K562 (cell line): ENCODE measurements around the gene THOP1. TPM values are rescaled to one million over a fixed set of nuclear protein-coding genes. Genes with fewer than 3 reads are reported as not detected.

ENCODE experiments used
- ARHGAP35 ChIP-seq: fragments of 450-650 bp; IDR thresholded peaks from 2 replicates; pipeline ENCODE4 v1.6.1; 2018; ENCODE audit not compliant: partially characterized antibody
- JUN ChIP-seq, 2 experiments: sonication (generic) in 1 of 2; formaldehyde crosslinking in 1 of 2; IDR thresholded peaks; 2 replicates each; pipeline versions ENCODE4 v1.6.1 to v1.8.0; 2012 to 2022; ENCODE audit warnings: borderline replicate concordance in 2 of 2, mild to moderate bottlenecking in 2 of 2, improper control_type of control experiment in 1 of 2, low read depth in 1 of 2, low read length in 1 of 2, missing genetic modification reagents in 1 of 2
- KLF1 ChIP-seq: fragments of 450-650 bp; IDR thresholded peaks from 2 replicates; pipeline ENCODE4 v1.6.1; 2016; ENCODE audit warnings: missing genetic modification characterization, missing compliant biosample characterization
- NCOA1 ChIP-seq: fragments of 450-650 bp; IDR thresholded peaks from 2 replicates; pipeline ENCODE4 v1.6.1; 2016; ENCODE audit warnings: low read depth
- NR1H2 ChIP-seq: sonication (generic); formaldehyde crosslinking; IDR thresholded peaks from 2 replicates; pipeline ENCODE4 v1.4.0; 2020; ENCODE audit warnings: mild to moderate bottlenecking, missing genetic modification reagents
- PTBP1 ChIP-seq: fragments of 200-400 bp; formaldehyde crosslinking; IDR thresholded peaks from 2 replicates; pipeline ENCODE4 v1.6.1; 2017; ENCODE audit warnings: low read depth, low read length
- SREBF2 ChIP-seq: sonication (generic); formaldehyde crosslinking; IDR thresholded peaks from 2 replicates; pipeline ENCODE4 v1.4.0; 2020; ENCODE audit warnings: mild to moderate bottlenecking, missing genetic modification reagents
- ZFX ChIP-seq: sonication (generic); formaldehyde crosslinking; IDR thresholded peaks from 2 replicates; pipeline ENCODE4 v1.8.0; 2022; ENCODE audit warnings: mild to moderate bottlenecking, missing genetic modification reagents, moderate library complexity
- polyA plus RNA-seq, 8 experiments: library from polyadenylated mRNA; depleted of rRNA in 4 of 8; stranded (reverse) in 5 of 8; unstranded in 3 of 8; fragments of >200 nt; fragmentation: Nextera tagmentation in 2 of 8; fragmentation: Illumina TruSeq in 1 of 8; extraction: Ambion mirVana in 2 of 8; extraction: Trizol in 1 of 8; gene quantifications; 2 replicates each; pipeline versions ENCODE4 v1.2.1 to v1.2.3, GENCODE V29; 2011 to 2014; ENCODE audit warnings: inconsistent platforms in 1 of 8, missing spikeins in 1 of 8
- total RNA-seq, 7 experiments: library from RNA; depleted of rRNA in 6 of 7; stranded (reverse); fragments of >200 nt in 6 of 7; fragmentation: Illumina TruSeq in 2 of 7; extraction: Trizol in 2 of 7; gene quantifications; 2 replicates each; pipeline versions ENCODE4 v1.2.1 to v1.2.3, GENCODE V29; 2011 to 2021; ENCODE audit warnings: low replicate concordance in 1 of 7
- TF ChIP-seq, protein P1 (sequence below): fragments of 450-650 bp; IDR thresholded peaks from 2 replicates; pipeline ENCODE4 v1.6.1; 2016; ENCODE audit warnings: mild to moderate bottlenecking
- TF ChIP-seq, protein P2 (sequence below): sonication (generic); formaldehyde crosslinking; IDR thresholded peaks from 2 replicates; pipeline ENCODE4 v1.8.0; 2022; ENCODE audit warnings: mild to moderate bottlenecking, missing genetic modification reagents, borderline replicate concordance
- TF ChIP-seq, protein P3 (sequence below): fragments of 450-650 bp; formaldehyde crosslinking; IDR thresholded peaks from 2 replicates; pipeline ENCODE4 v1.4.0; 2020; ENCODE audit warnings: mild to moderate bottlenecking, moderate library complexity
- TF ChIP-seq, protein P4 (sequence below): fragments of 250-450 bp; sonication (Bioruptor Pico); IDR thresholded peaks from 2 replicates; pipeline ENCODE4 v1.8.0; 2021; ENCODE audit warnings: mild to moderate bottlenecking, moderate library complexity
- TF ChIP-seq, protein P5 (sequence below), 2 experiments: fragments of 450-650 bp in 1 of 2; IDR thresholded peaks; 2 replicates each; pipeline ENCODE4 v1.6.1; 2011 to 2017; ENCODE audit warnings: low read depth in 2 of 2, antibody characterized with exemption in 1 of 2, borderline replicate concordance in 1 of 2, low read length in 1 of 2, mild to moderate bottlenecking in 1 of 2, mixed read lengths in 1 of 2; ENCODE audit not compliant: control insufficient read depth in 1 of 2
- TF ChIP-seq, protein P6 (sequence below): fragments of 450-650 bp; formaldehyde crosslinking; IDR thresholded peaks from 2 replicates; pipeline ENCODE4 v1.4.0; 2020; ENCODE audit warnings: mild to moderate bottlenecking, mixed read lengths

THOP1 gene
- total and polyA plus RNA-seq, 9 of the 15 experiments (the other 6 are each of a cell fraction or from before 2014, with no cell fraction given): 1.3 to 255 (median 96.1) TPM

DNA sequence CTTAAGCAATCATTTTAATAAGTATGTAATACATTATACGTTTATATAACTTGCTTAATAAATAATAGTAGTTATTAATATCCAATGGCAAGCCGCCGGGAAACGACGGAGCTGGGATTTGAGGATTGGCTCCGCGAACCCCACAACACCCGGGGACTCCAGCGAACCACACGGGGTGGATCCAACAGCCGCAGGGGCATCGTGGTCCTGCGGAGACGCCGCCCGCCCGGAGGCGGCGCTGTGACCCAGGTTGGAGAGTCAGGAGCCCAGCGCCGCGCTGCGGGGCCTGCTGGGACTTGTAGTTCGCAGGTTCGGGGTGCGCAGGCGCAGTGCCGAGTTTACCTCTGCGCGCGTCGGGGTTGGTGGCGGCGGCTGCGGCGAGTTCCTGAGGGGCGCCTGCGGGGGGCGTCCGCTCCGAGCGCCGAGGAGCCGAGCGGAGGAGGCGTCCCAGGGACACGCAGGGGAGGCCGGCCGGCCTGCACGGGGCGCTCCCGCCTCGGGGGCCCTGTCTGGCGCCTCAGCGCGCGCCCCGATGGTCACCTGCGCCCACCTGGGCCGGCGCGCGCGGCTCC is 34.3 kb downstream of the THOP1 start, which contains the start of gene ZNF554 (continued):
- TF ChIP-seq, protein P1, sequence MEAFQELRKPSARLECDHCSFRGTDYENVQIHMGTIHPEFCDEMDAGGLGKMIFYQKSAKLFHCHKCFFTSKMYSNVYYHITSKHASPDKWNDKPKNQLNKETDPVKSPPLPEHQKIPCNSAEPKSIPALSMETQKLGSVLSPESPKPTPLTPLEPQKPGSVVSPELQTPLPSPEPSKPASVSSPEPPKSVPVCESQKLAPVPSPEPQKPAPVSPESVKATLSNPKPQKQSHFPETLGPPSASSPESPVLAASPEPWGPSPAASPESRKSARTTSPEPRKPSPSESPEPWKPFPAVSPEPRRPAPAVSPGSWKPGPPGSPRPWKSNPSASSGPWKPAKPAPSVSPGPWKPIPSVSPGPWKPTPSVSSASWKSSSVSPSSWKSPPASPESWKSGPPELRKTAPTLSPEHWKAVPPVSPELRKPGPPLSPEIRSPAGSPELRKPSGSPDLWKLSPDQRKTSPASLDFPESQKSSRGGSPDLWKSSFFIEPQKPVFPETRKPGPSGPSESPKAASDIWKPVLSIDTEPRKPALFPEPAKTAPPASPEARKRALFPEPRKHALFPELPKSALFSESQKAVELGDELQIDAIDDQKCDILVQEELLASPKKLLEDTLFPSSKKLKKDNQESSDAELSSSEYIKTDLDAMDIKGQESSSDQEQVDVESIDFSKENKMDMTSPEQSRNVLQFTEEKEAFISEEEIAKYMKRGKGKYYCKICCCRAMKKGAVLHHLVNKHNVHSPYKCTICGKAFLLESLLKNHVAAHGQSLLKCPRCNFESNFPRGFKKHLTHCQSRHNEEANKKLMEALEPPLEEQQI: no peak
- TF ChIP-seq, protein P2, sequence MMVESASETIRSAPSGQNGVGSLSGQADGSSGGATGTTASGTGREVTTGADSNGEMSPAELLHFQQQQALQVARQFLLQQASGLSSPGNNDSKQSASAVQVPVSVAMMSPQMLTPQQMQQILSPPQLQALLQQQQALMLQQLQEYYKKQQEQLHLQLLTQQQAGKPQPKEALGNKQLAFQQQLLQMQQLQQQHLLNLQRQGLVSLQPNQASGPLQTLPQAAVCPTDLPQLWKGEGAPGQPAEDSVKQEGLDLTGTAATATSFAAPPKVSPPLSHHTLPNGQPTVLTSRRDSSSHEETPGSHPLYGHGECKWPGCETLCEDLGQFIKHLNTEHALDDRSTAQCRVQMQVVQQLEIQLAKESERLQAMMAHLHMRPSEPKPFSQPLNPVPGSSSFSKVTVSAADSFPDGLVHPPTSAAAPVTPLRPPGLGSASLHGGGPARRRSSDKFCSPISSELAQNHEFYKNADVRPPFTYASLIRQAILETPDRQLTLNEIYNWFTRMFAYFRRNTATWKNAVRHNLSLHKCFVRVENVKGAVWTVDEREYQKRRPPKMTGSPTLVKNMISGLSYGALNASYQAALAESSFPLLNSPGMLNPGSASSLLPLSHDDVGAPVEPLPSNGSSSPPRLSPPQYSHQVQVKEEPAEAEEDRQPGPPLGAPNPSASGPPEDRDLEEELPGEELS: no peak
- TF ChIP-seq JUN (IDR thresholded peaks at IDR 0.05; ENCODE audit: borderline replicate concordance, low read depth, low read length) (0 out of 2 replicates have a peak, but pooled peaks have one; percentile 63), JUN (CRISPR knock-in tag; IDR thresholded peaks at IDR 0.05; ENCODE audit: borderline replicate concordance) (no peak), SREBF2 (CRISPR knock-in tag) (no peak), NCOA1 (no peak), ZFX (CRISPR knock-in tag) (peak; percentile 65), PTBP1 (no peak), ARHGAP35 (no peak), KLF1 (tag) (no peak), NR1H2 (no peak)
- TF ChIP-seq, protein P3, sequence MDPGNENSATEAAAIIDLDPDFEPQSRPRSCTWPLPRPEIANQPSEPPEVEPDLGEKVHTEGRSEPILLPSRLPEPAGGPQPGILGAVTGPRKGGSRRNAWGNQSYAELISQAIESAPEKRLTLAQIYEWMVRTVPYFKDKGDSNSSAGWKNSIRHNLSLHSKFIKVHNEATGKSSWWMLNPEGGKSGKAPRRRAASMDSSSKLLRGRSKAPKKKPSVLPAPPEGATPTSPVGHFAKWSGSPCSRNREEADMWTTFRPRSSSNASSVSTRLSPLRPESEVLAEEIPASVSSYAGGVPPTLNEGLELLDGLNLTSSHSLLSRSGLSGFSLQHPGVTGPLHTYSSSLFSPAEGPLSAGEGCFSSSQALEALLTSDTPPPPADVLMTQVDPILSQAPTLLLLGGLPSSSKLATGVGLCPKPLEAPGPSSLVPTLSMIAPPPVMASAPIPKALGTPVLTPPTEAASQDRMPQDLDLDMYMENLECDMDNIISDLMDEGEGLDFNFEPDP (CRISPR knock-in tag): no peak
- TF ChIP-seq, protein P4, sequence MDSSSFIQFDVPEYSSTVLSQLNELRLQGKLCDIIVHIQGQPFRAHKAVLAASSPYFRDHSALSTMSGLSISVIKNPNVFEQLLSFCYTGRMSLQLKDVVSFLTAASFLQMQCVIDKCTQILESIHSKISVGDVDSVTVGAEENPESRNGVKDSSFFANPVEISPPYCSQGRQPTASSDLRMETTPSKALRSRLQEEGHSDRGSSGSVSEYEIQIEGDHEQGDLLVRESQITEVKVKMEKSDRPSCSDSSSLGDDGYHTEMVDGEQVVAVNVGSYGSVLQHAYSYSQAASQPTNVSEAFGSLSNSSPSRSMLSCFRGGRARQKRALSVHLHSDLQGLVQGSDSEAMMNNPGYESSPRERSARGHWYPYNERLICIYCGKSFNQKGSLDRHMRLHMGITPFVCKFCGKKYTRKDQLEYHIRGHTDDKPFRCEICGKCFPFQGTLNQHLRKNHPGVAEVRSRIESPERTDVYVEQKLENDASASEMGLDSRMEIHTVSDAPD (CRISPR knock-in tag): no peak
- TF ChIP-seq, protein P5, sequence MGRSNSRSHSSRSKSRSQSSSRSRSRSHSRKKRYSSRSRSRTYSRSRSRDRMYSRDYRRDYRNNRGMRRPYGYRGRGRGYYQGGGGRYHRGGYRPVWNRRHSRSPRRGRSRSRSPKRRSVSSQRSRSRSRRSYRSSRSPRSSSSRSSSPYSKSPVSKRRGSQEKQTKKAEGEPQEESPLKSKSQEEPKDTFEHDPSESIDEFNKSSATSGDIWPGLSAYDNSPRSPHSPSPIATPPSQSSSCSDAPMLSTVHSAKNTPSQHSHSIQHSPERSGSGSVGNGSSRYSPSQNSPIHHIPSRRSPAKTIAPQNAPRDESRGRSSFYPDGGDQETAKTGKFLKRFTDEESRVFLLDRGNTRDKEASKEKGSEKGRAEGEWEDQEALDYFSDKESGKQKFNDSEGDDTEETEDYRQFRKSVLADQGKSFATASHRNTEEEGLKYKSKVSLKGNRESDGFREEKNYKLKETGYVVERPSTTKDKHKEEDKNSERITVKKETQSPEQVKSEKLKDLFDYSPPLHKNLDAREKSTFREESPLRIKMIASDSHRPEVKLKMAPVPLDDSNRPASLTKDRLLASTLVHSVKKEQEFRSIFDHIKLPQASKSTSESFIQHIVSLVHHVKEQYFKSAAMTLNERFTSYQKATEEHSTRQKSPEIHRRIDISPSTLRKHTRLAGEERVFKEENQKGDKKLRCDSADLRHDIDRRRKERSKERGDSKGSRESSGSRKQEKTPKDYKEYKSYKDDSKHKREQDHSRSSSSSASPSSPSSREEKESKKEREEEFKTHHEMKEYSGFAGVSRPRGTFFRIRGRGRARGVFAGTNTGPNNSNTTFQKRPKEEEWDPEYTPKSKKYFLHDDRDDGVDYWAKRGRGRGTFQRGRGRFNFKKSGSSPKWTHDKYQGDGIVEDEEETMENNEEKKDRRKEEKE (IDR thresholded peaks at IDR 0.05; ENCODE audit: borderline replicate concordance in 1 of 2, control insufficient read depth in 1 of 2, low read depth in 2 of 2, low read length in 1 of 2): peak in 1 of 2 experiments; percentile 94; a peak in 2 of 4 replicates
- TF ChIP-seq, protein P6, sequence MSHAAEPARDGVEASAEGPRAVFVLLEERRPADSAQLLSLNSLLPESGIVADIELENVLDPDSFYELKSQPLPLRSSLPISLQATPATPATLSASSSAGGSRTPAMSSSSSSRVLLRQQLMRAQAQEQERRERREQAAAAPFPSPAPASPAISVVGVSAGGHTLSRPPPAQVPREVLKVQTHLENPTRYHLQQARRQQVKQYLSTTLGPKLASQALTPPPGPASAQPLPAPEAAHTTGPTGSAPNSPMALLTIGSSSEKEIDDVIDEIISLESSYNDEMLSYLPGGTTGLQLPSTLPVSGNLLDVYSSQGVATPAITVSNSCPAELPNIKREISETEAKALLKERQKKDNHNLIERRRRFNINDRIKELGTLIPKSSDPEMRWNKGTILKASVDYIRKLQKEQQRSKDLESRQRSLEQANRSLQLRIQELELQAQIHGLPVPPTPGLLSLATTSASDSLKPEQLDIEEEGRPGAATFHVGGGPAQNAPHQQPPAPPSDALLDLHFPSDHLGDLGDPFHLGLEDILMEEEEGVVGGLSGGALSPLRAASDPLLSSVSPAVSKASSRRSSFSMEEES: no peak
